Fibroblast of lung (primary cell): Measurements from ENCODE around the gene DCAF15.

ENCODE experiments used
- CTCF ChIP-seq, 2 donors: IDR thresholded peaks in 1 of 2; conservative IDR thresholded peaks in 1 of 2; 1 replicate in 1 of 2; 2 replicates in 1 of 2; pipeline ENCODE4 v1.5.1; 2011 to 2012; ENCODE audit warnings: low read length in 2 of 2, control low read depth in 1 of 2, inconsistent platforms in 1 of 2, low read depth in 1 of 2, mild to moderate bottlenecking in 1 of 2
- EZH2 ChIP-seq: IDR thresholded peaks from 2 replicates; pipeline ENCODE4 v1.5.1; 2012; ENCODE audit warnings: low read length, control low read depth, mild to moderate bottlenecking; ENCODE audit errors: missing control alignments

- no peak for TF ChIP-seq CTCF (conservative IDR thresholded peaks at IDR 0.05 in 1 of 2, IDR thresholded peaks at IDR 0.05 in 1 of 2; ENCODE audit: low read depth in 1 of 2, low read length in 2 of 2)
- TF ChIP-seq EZH2 = no peak
Observed at GRCh38 chr19:13917888-13918406, 34.4 kb upstream of the DCAF15 start.
